ENCODE measurements around the gene TIMM23.
"Not testable (repeated sequence)": the region's sequence is repeated elsewhere in the genome, so short reads cannot be mapped to it uniquely, and the experiment has no call there.

Gene TIMM23

GRCh38 chr10:45972106-45972812 is at the start of gene TIMM23:
TSS of gene TIMM23 (plus strand) at chr10:45972489. CDS start at chr10:45972625, 136 bp downstream.
- peak; percentile 83 for DNase-seq

GRCh38 chr10:45926790-45927189 is 45.5 kb upstream of the TIMM23 start:
- not testable (repeated sequence) for DNase-seq

- not testable (repeated sequence) for DNase-seq
These were observed 41.0 kb upstream of the TIMM23 start for GRCh38 chr10:45931305-45931704.

GRCh38 chr10:45934788-45935187 is 37.5 kb upstream of the TIMM23 start:
- not testable (repeated sequence) for DNase-seq

DNA sequence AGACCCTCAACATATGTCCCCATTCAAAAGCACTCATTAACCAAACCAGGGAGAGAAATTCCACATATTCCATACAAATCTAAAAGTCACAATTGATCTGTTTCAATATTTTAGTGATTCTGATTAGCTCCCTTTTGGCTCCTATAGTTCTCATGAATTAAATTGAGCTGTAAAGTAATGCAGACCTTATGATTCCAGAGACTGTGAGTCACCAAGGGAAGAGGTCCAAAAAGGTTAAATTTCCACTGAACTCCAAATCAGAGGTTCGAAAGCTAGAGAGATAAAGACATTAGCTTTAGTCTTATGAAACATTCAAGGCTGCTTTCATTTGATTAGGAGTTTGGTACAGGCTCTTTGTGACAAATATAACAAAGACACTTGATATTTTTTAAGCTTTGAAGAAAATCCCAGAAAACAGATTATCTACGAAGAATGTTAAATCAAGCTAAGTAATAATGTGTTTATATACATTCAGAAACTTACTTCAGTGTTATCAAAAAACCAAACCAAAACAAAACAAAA is 33.1 kb upstream of the TIMM23 start:
- not testable (repeated sequence) for DNase-seq

DNA sequence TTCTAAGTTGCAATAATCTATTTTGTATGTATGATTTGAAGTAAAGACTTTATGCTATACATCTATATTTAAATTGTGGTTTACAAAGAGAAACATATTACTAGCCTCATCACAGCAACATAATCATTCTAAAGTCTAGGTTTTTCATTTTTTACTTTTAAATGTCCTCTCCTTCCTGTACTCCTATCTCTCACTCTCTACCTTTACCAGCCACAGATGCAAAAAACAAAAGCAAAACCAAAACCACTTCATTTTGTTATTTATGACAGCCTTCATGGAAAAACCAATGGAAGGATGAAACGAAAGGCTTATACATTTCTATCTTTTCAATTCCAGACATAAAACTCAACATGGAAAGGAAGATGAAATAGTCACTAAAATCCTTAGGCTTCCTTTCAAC is 31.1 kb upstream of the TIMM23 start:
- not testable (repeated sequence) for DNase-seq

- DNase-seq = not testable (repeated sequence)
These were observed 26.8 kb upstream of the TIMM23 start for GRCh38 chr10:45945476-45945875.

GRCh38 chr10:45947363-45947762 is 24.9 kb upstream of the TIMM23 start:
- not testable (repeated sequence) for DNase-seq

- not testable (repeated sequence) for DNase-seq
These were observed 23.5 kb upstream of the TIMM23 start for GRCh38 chr10:45948801-45949200.

DNA sequence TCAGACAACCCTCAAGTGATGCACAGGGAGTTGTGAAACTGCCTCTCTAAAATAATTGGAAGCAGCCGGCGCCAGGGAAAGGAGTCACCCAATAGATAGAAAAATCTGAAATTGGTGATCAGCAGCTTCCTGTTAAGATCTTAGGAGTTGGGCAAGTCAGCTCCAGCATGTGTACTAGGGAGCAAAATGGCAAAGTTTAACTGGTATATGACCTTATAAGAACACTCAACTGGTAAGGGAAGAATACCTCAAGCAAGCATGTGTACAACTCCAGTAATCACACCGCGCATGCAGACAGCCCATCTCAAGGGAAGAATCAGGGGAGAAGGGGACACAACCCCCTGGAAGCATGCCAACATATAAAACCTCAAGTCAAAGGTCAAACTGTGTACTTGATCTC is 17.9 kb upstream of the TIMM23 start:
- DNase-seq = not testable (repeated sequence)

- not testable (repeated sequence) for DNase-seq
These were observed 15.7 kb upstream of the TIMM23 start for GRCh38 chr10:45956634-45957033.

- DNase-seq = not testable (repeated sequence)
These were observed 14.4 kb upstream of the TIMM23 start for GRCh38 chr10:45957928-45958327.

GRCh38 chr10:45962686-45963452 is 9.4 kb upstream of the TIMM23 start:
- DNase-seq = not testable (repeated sequence)

DNA sequence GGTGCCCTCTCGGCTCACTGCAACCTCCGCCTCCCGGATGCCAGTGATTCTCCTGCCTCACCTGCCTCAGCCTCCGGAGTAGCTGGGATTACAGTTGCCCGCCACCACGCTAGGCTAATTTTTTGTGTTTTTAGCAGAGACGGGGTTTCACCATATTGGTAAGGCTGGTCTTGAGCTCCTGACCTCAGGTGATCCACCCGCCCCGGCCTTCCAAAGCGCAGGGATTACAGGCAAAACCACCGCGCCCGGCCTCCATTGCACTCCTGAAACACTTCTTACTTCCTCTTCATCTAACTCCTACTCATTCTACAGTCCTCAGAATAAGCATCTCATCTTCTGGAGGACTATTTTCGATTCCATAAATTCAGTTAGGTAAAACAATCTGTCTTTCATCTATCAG is 1.3 kb upstream of the TIMM23 start:
- not testable (repeated sequence) for DNase-seq

- not testable (repeated sequence) for DNase-seq
These were observed 565 bp upstream of the TIMM23 start for GRCh38 chr10:45971742-45972105.

- DNase-seq = peak; percentile 1
These were observed 502 bp downstream of the TIMM23 start for GRCh38 chr10:45972813-45973169.

GRCh38 chr10:45974041-45974440 is 1.8 kb downstream of the TIMM23 start:
- not testable (repeated sequence) for DNase-seq

- DNase-seq = not testable (repeated sequence)
These were observed 6.3 kb downstream of the TIMM23 start for GRCh38 chr10:45978554-45978953.

DNA sequence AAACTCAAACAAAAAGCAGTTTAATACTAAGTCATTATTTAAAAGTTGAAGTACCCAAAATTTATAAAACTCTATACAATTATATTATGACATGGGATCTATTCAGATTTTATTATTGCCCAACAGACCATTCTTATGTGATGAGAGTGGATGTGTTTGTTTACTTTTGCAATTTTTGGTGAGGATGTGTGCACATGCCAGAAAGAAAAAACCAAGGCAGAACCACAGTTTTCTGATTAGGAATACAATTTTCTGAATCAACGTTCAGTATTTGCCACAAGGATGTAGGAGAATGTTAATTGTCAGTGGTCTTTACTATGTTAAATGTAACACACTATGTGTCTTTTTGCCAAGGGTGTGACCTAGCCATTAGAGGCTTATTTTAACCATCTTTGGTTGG is 9.1 kb downstream of the TIMM23 start:
- not testable (repeated sequence) for DNase-seq

- peak; percentile 16 for DNase-seq
These were observed 11.4 kb downstream of the TIMM23 start for GRCh38 chr10:45983538-45984186.

- DNase-seq = not testable (repeated sequence)
These were observed 12.2 kb downstream of the TIMM23 start for GRCh38 chr10:45984473-45984872.

DNA sequence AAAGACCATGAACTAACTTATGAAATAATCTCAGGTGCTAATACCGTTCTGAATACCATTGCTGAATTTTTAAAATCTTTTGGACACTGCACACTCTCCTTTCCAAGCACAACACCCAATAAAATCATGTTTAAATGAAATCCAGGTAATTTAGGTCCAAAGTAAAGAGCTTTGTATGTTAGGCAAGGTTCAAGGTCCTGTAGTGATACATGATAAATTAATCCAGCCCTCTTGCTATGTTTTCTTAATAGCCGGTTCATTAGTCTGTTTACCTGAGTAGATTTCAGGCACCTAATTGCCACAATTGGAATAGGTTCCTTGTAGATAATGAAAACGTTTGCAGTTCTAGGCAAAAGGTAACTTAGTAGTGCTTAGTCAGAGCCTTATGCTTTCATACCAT is 13.3 kb downstream of the TIMM23 start:
- DNase-seq = not testable (repeated sequence)

GRCh38 chr10:45997557-45997956 is 25.3 kb downstream of the TIMM23 start:
- no peak for DNase-seq
